ENCODE data around the gene ASCL4. TPM values are rescaled to one million over a fixed set of nuclear protein-coding genes. Genes with fewer than 3 reads are reported as not detected.
A peak's percentile ranks its signal among the peaks of the same experiment; 100 is the strongest.

The ASCL4 gene
- total and polyA plus RNA-seq, 9 of the 15 experiments (the other 6 are each of a cell fraction or from before 2014, with no cell fraction given): not detected

GRCh38 chr12:107760809-107761501 lies 13.5 kb upstream of the ASCL4 start, which contains the start of gene PRDM4 (continued):
- TF ChIP-seq SMAD3 (CRISPR knock-in tag; conservative IDR thresholded peaks at IDR 0.05) (no peak), JUND (IDR thresholded peaks at IDR 0.05; ENCODE audit: borderline replicate concordance, low read depth, low read length) (peak; percentile 29; the same call in 1 of the 2 replicates), JUND (tag; IDR thresholded peaks at IDR 0.05; ENCODE audit: borderline replicate concordance, low read depth, low read length) (no peak), MAZ (CRISPR knock-in tag; conservative IDR thresholded peaks at IDR 0.05 in 1 of 2, IDR thresholded peaks at IDR 0.05 in 1 of 2) (peak; percentile 59 to 93; a peak in 3 of 4 replicates), RAD21 (CRISPR knock-in tag; conservative IDR thresholded peaks at IDR 0.05 in 1 of 2, IDR thresholded peaks at IDR 0.05 in 1 of 2) (peak; percentile 77 to 87), PHF8 (IDR thresholded peaks at IDR 0.05; ENCODE audit: borderline replicate concordance, low read length) (peak; percentile 92; the same call in 1 of the 2 replicates), ZNF830 (CRISPR knock-in tag; IDR thresholded peaks at IDR 0.05) (no peak), ZNF696 (CRISPR knock-in tag; conservative IDR thresholded peaks at IDR 0.05) (no peak), MITF (IDR thresholded peaks at IDR 0.05) (no peak), TARDBP (IDR thresholded peaks at IDR 0.05) (0 out of 2 replicates have a peak, but pooled peaks have one; percentile 27), KLF1 (tag; IDR thresholded peaks at IDR 0.05) (peak; percentile 80), ZSCAN29 (IDR thresholded peaks at IDR 0.05) (no peak), RCOR1 (IDR thresholded peaks at IDR 0.05; ENCODE audit: borderline replicate concordance in 1 of 2, low read depth in 2 of 2, low read length in 2 of 2) (peak in 1 of 2 experiments; percentile 59; a peak in 2 of 4 replicates), PREB (CRISPR knock-in tag; IDR thresholded peaks at IDR 0.05) (no peak), SOX6 (IDR thresholded peaks at IDR 0.05) (peak; percentile 42; the same call in 1 of the 2 replicates), ZFX (CRISPR knock-in tag; IDR thresholded peaks at IDR 0.05) (peak; percentile 94), FIP1L1 (IDR thresholded peaks at IDR 0.05; ENCODE audit: low read depth, low read length, poor library complexity, severe bottlenecking) (peak; percentile 24), ZBTB17 (CRISPR knock-in tag; IDR thresholded peaks at IDR 0.05) (peak; percentile 99), HMGN3 (IDR thresholded peaks at IDR 0.05; ENCODE audit: borderline replicate concordance, extremely low read depth, insufficient read length, low read depth, low read length) (peak; percentile 48), TBP (optimal IDR thresholded peaks at IDR 0.05; ENCODE audit: low read depth, low read length) (peak; percentile 27)
- TF ChIP-seq, protein P1, sequence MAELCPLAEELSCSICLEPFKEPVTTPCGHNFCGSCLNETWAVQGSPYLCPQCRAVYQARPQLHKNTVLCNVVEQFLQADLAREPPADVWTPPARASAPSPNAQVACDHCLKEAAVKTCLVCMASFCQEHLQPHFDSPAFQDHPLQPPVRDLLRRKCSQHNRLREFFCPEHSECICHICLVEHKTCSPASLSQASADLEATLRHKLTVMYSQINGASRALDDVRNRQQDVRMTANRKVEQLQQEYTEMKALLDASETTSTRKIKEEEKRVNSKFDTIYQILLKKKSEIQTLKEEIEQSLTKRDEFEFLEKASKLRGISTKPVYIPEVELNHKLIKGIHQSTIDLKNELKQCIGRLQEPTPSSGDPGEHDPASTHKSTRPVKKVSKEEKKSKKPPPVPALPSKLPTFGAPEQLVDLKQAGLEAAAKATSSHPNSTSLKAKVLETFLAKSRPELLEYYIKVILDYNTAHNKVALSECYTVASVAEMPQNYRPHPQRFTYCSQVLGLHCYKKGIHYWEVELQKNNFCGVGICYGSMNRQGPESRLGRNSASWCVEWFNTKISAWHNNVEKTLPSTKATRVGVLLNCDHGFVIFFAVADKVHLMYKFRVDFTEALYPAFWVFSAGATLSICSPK (IDR thresholded peaks at IDR 0.05; ENCODE audit: borderline replicate concordance): no peak
- TF ChIP-seq, protein P2, sequence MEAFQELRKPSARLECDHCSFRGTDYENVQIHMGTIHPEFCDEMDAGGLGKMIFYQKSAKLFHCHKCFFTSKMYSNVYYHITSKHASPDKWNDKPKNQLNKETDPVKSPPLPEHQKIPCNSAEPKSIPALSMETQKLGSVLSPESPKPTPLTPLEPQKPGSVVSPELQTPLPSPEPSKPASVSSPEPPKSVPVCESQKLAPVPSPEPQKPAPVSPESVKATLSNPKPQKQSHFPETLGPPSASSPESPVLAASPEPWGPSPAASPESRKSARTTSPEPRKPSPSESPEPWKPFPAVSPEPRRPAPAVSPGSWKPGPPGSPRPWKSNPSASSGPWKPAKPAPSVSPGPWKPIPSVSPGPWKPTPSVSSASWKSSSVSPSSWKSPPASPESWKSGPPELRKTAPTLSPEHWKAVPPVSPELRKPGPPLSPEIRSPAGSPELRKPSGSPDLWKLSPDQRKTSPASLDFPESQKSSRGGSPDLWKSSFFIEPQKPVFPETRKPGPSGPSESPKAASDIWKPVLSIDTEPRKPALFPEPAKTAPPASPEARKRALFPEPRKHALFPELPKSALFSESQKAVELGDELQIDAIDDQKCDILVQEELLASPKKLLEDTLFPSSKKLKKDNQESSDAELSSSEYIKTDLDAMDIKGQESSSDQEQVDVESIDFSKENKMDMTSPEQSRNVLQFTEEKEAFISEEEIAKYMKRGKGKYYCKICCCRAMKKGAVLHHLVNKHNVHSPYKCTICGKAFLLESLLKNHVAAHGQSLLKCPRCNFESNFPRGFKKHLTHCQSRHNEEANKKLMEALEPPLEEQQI (IDR thresholded peaks at IDR 0.05): no peak

Data from K562 (cell line).